Right atrium auricular region (tissue), 2 donors: ENCODE data around the gene SLC1A7. TPM values are rescaled to one million over a fixed set of nuclear protein-coding genes. Genes with fewer than 3 reads are reported as not detected.

Source experiments
- DNase-seq: peaks from one replicate; pipeline ENCODE4 v3.0.0-alpha.2; 2019; ENCODE audit warnings: low spot score
- H3K27ac ChIP-seq, 2 donors: fragments of 200-600 bp; sonication (generic); 1 replicate in 1 of 2; 2 replicates in 1 of 2; pipeline ENCODE4 v1.5.1; 2016 to 2019
- H3K27me3 ChIP-seq, 2 donors: fragments of 200-600 bp; sonication (generic); one replicate each; pipeline versions ENCODE4 v1.5.1 to v1.6.0; 2017 to 2019
- H3K36me3 ChIP-seq: fragments of 200-600 bp; sonication (generic); one replicate; pipeline ENCODE4 v1.5.1; 2016
- H3K4me1 ChIP-seq, 2 donors: fragments of 200-600 bp; sonication (generic); one replicate each; pipeline versions ENCODE4 v1.5.1 to v1.6.0; 2017 to 2019
- H3K4me3 ChIP-seq, 2 donors: fragments of 200-600 bp; sonication (generic); 1 replicate in 1 of 2; 2 replicates in 1 of 2; pipeline ENCODE4 v1.5.1; 2017 to 2019; ENCODE audit warnings: mild to moderate bottlenecking in 1 of 2, moderate library complexity in 1 of 2
- H3K9me3 ChIP-seq, 2 donors: fragments of 200-600 bp; sonication (generic); one replicate each; pipeline ENCODE4 v1.5.1; 2019
- total RNA-seq, 2 donors: library from RNA; depleted of rRNA; stranded (reverse); fragments of >200 nt; gene quantifications; one replicate each; pipeline ENCODE4 v1.1.0, GENCODE V29; 2016
- TF ChIP-seq, protein P1 (sequence below), 2 donors: fragments of 200-600 bp; sonication (generic); IDR thresholded peaks; one replicate each; pipeline ENCODE4 v1.5.1; 2019; ENCODE audit warnings: antibody characterized with exemption in 2 of 2

SLC1A7 gene
- total RNA-seq, 2 donors from 2014 or later, result 0.56 to 0.71 TPM

DNA sequence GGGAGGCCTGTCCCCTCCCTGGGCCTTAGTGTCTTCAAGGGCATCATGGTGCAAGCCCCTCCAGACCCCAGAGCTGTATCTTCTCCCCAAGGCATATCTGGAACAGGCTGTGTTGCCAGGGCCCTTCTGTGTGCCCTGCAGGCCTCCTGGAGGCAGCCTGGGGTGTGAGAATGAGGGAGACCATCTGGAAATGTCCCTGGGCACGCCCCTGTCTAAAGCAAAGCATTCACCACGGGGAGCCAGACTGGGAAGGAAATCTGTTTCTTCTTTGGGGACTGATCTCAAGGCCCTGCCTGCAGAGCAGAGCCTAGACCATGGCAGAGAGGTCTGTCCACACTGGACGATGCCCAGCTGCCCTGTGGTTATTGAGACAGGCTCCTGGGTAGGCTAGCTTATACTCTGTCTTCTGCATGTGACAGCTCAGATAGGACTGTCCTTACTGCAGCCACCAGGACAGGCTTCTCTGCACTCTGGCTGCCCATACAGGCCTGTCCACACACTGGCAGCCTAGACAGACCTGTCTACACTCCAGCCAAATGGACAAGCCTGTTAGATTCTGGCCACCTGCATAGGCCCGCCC, 55.9 kb downstream of the SLC1A7 start:
- TF ChIP-seq, protein P1, sequence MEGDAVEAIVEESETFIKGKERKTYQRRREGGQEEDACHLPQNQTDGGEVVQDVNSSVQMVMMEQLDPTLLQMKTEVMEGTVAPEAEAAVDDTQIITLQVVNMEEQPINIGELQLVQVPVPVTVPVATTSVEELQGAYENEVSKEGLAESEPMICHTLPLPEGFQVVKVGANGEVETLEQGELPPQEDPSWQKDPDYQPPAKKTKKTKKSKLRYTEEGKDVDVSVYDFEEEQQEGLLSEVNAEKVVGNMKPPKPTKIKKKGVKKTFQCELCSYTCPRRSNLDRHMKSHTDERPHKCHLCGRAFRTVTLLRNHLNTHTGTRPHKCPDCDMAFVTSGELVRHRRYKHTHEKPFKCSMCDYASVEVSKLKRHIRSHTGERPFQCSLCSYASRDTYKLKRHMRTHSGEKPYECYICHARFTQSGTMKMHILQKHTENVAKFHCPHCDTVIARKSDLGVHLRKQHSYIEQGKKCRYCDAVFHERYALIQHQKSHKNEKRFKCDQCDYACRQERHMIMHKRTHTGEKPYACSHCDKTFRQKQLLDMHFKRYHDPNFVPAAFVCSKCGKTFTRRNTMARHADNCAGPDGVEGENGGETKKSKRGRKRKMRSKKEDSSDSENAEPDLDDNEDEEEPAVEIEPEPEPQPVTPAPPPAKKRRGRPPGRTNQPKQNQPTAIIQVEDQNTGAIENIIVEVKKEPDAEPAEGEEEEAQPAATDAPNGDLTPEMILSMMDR (IDR thresholded peaks at IDR 0.05), result no peak
- peaks cover 0 to 19% of the 10 kb centered on the region in 2 donors for H3K4me1 ChIP-seq
- peaks cover 9% of the 10 kb centered on the region for H3K36me3 ChIP-seq
- no peak overlapping the region for H3K4me3 ChIP-seq
- no peaks in the 10 kb centered on the region for H3K9me3 ChIP-seq
- no peak for DNase-seq
- H3K27me3 ChIP-seq, result no peaks in the 10 kb centered on the region
- H3K27ac ChIP-seq, result no peak overlapping the region

DNA sequence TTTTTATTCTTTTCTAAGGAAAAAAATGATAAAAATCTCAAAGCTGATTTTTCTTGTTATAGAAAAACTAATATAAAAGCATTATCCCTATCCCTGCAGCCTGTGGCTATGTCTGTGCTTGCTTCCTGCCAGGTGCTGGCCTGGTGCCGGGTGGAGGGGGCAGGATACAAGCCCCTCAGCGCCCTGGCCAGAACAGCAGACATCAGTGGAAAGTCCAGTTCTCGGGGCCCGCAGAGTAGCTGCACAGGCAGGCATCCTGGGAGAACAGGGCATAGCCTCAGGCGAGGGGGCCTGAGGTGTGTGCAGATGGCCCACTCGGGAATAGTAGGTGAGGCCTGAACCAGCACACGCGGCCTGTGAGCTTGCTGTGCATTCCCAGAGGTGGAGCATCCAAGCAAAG, 57.0 kb downstream of the SLC1A7 start:
- H3K27ac ChIP-seq, result no peak overlapping the region
- DNase-seq, result no peak
- no peaks in the 10 kb centered on the region for H3K27me3 ChIP-seq
- TF ChIP-seq, protein P1 (IDR thresholded peaks at IDR 0.05), result no peak
- H3K4me3 ChIP-seq, result no peak overlapping the region
- no peaks in the 10 kb centered on the region for H3K9me3 ChIP-seq
- H3K36me3 ChIP-seq, result peaks cover 21% of the 10 kb centered on the region
- peaks cover 0 to 8% of the 10 kb centered on the region in 2 donors for H3K4me1 ChIP-seq

DNA sequence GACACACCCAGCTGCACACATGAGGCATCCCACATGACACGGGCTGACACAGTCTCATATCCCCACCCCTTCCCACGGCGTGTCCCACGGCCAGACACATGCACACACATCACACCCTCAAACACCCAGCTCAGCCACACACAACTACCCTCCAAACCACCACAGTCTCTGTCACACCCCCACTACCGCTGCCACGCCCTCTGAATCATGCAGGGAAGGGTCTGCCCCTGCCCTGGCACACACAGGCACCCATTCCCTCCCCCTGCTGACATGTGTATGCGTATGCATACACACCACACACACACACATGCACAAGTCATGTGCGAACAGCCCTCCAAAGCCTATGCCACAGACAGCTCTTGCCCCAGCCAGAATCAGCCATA, 57.9 kb downstream of the SLC1A7 start:
- Histone ChIP-seq H3K4me3 (no peak overlapping the region), H3K27me3 (no peaks in the 10 kb centered on the region), H3K36me3 (peaks cover 21% of the 10 kb centered on the region), H3K27ac (no peak overlapping the region), H3K9me3 (no peaks in the 10 kb centered on the region), H3K4me1 (peaks cover 0 to under 1% of the 10 kb centered on the region in 2 donors)
- DNase-seq, result no peak
- TF ChIP-seq, protein P1 (IDR thresholded peaks at IDR 0.05), result no peak

DNA sequence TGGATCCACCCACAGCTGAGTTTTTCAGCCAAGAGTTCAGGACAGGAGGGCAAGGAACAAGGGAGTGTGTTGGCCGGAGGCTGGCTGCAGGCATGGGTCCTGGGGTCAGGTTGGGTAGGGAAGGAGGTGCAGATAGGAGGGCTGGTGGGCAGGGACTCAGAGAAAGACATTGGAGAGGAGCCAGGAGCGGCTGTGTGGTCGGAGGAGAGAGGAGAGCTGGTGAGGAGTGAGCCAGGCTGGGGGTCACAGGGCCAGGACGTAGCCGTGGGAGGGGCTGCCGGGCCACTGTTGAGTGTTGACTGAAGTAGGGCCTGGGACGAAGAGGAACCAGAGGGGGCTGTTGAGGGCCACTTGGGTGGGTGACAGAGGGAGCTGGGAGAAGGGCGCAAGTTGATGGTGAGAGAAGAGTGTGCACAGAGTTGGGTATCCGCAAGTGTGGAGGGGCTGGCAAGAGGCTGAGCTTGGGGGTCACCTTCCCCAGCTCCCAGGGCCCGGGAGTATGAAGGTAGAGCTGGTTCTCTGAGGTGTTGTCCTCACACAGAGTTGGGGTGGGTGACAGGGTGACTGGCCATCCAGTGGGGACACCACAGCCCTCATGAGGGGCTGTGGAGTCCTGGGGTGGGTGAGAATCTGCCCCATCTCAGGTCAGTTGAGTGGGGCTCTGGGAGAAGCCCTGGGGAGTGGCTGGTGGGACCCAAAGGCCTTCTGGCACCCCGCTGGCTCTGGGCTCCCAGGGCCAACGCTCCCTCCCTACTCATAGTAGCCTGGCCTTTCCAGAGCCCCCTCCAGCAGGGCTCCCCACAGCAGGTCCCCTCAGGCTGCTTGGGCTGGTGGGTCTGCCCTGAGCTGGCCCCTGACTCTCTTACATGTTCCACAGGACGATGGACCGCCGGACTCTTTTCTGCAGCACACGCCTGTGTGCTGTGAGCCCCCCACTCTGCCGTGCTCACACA, 58.5 kb downstream of the SLC1A7 start:
- Histone ChIP-seq H3K4me3 (no peak overlapping the region), H3K27me3 (no peaks in the 10 kb centered on the region), H3K9me3 (no peaks in the 10 kb centered on the region), H3K27ac (no peak overlapping the region), H3K4me1 (no peaks in the 10 kb centered on the region), H3K36me3 (peaks cover 21% of the 10 kb centered on the region)
- no peak for DNase-seq
- TF ChIP-seq, protein P1 (IDR thresholded peaks at IDR 0.05), result no peak

DNA sequence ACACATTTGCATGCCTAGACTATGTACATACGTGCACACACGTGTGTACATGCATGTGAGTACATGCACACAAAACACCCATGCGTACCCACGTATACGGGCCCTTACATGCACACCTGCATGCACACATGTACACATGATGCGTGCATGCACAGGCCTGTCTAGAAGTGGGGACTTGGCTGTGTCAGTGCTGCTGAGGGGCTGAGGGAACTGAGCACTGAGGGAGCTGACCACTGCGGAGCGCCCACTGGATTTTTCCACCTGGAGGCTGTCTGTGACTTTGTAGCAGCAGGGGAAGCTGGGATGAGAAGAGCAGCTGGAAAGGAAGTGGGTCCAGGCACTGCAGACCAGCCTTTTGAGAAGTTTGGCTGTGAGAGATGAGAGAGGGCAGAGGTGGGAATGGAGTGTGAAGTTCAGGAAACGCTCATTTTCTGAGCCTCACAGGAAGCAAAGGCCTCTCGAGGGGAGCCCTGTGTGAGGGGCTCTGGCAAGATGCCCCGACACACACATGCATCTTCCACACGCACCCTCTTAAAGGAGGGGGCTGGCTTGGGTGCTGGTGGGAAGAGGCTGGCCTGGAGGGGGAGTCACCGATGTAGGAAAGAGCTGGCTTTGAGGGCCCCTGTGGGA, 59.5 kb downstream of the SLC1A7 start:
- H3K27ac ChIP-seq, result no peak overlapping the region
- H3K27me3 ChIP-seq, result no peaks in the 10 kb centered on the region
- H3K36me3 ChIP-seq, result peaks cover 21% of the 10 kb centered on the region
- no peaks in the 10 kb centered on the region for H3K4me1 ChIP-seq
- no peak for DNase-seq
- TF ChIP-seq, protein P1 (IDR thresholded peaks at IDR 0.05), result no peak
- no peak overlapping the region for H3K4me3 ChIP-seq
- H3K9me3 ChIP-seq, result no peaks in the 10 kb centered on the region
